Measurements from ENCODE around the gene TBC1D5.

Gene TBC1D5

GRCh38 chr3:17121336-17121735 lies 621.1 kb downstream of the TBC1D5 start:
- DNase-seq, result no peak

DNA sequence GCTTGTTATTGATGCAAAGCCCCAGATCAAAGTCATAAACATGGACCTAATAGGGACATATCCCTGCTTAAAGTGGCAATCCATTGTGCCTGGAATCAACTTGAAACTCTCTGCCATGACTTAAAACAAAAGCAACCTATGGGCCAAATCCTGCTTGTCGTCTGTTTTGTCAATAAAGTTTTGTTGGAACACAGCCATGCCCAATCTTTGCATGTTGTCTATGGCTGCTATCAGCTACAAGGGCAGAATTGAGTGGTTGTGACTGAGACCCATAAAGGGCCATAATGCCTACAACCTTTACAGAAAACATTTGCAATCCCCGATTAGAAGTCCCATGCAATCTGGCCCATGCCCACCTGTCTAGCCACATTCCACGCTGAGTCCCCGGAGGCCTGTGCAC lies 622.3 kb downstream of the TBC1D5 start:
- no peak for DNase-seq

- DNase-seq, result no peak
Measured at GRCh38 chr3:17119201-17120072, 623.0 kb downstream of the TBC1D5 start.

- no peak for DNase-seq
Measured at GRCh38 chr3:17118771-17119170, 623.7 kb downstream of the TBC1D5 start.

DNA sequence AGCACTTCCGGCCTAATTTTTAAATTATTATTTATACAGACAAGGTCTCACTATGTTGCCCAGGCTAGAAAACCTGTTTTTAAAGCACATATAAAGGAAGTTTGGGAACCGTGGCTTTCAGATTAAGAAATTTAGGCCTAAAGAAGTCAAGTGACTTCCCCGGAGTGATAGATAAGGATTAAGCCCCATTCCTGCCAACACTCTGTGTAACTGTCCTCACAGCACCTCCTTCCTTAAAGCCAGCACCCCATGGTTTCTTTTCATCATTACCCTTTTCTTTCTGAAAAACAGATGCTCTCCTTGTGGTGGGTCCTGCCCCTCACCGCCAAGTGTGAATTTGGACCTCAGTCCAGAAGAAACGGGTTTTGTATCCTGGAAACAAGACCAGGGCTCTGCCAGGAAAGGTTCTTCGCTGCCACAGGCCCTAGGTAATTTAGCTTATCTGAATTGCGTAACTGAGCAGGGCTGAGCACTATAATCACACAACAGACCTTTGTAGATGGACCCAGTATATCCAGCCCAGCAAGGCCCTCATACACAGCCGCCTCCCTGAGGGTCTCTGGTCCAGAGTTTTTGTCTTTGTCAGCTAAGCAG lies 626.3 kb downstream of the TBC1D5 start:
- DNase-seq, result no peak

DNA sequence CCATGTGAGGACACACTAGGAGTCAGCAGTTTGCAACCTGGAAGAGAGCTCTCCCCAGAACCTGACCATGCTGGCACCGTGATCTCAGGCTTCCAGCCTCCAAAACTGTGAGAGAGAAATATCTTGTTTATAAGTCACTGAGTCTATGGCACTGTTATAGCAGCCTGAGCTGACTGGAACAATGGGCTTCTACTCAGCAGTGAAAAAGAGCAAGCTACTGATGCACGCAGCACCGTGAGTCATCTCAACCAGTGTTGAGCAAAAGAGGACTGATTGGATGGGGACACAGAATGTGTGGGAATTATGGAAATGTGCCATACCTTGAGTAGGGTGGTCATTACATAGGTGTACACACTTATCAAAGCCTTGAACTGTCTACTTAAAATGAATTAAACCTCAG lies 627.2 kb downstream of the TBC1D5 start:
- no peak for DNase-seq

- DNase-seq, result no peak
Measured at GRCh38 chr3:17111586-17111985, 630.8 kb downstream of the TBC1D5 start.

- DNase-seq, result no peak
Measured at GRCh38 chr3:17110660-17111396, 631.6 kb downstream of the TBC1D5 start.
